Panc1 (cell line): ENCODE results near the gene BSND.

ENCODE experiments used
- POLR2AphosphoS5 ChIP-seq: IDR thresholded peaks from 2 replicates; pipeline ENCODE4 v1.6.1; 2012; ENCODE audit warnings: mild to moderate bottlenecking, low read depth, low read length, moderate library complexity
- REST ChIP-seq, 2 experiments: IDR thresholded peaks; 2 replicates each; pipeline ENCODE4 v1.6.1; 2011 to 2012; ENCODE audit warnings: low read depth in 2 of 2, control low read depth in 1 of 2, low read length in 1 of 2, mild to moderate bottlenecking in 1 of 2, moderate library complexity in 1 of 2; ENCODE audit not compliant: insufficient read depth in 1 of 2
- TF ChIP-seq, protein P1 (sequence below): fragments of 450-650 bp; IDR thresholded peaks from 2 replicates; pipeline ENCODE4 v1.5.1; 2017; ENCODE audit warnings: mild to moderate bottlenecking

GRCh38 chr1:54959241-54959640 is 39.5 kb upstream of the BSND start:
- TF ChIP-seq, protein P1, sequence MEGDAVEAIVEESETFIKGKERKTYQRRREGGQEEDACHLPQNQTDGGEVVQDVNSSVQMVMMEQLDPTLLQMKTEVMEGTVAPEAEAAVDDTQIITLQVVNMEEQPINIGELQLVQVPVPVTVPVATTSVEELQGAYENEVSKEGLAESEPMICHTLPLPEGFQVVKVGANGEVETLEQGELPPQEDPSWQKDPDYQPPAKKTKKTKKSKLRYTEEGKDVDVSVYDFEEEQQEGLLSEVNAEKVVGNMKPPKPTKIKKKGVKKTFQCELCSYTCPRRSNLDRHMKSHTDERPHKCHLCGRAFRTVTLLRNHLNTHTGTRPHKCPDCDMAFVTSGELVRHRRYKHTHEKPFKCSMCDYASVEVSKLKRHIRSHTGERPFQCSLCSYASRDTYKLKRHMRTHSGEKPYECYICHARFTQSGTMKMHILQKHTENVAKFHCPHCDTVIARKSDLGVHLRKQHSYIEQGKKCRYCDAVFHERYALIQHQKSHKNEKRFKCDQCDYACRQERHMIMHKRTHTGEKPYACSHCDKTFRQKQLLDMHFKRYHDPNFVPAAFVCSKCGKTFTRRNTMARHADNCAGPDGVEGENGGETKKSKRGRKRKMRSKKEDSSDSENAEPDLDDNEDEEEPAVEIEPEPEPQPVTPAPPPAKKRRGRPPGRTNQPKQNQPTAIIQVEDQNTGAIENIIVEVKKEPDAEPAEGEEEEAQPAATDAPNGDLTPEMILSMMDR = no peak
- TF ChIP-seq POLR2AphosphoS5 (no peak), REST (IDR thresholded peaks at IDR 0.05; ENCODE audit: insufficient read depth in 1 of 2, low read depth in 2 of 2, low read length in 1 of 2) (no peak)
